CD4-positive, alpha-beta T cell (primary cell): Measurements from ENCODE around the gene OPCML. TPM values are rescaled to one million over a fixed set of nuclear protein-coding genes. Genes with fewer than 3 reads are reported as not detected.
A peak's percentile ranks its signal among the peaks of the same experiment; 100 is the strongest.

Source experiments
- ATAC-seq: fragments of 200-7000 bp; cut with Tn5 transposase; one replicate; pipeline ENCODE4 v1.10.0; 2022; ENCODE audit warnings: mild to moderate bottlenecking; ENCODE audit not compliant: poor library complexity
- CTCF ChIA-PET: fragments of 350-600 bp; sonication (Branson Sonifier 250); formaldehyde crosslinking; loops from one replicate; lab custom pipeline; 2021; ENCODE audit warnings: antibody characterized with exemption, inconsistent platforms; lab: Charles Lee
- POLR2A ChIA-PET: fragments of 350-600 bp; sonication (Branson Sonifier 250); formaldehyde crosslinking; loops from one replicate; lab custom pipeline; 2021; ENCODE audit warnings: antibody characterized with exemption, inconsistent platforms; lab: Charles Lee
- DNase-seq, 14 experiments: peaks; one replicate each; pipeline ENCODE4 v3.0.0-alpha.2; 2013 to 2020; ENCODE audit warnings: mixed read lengths in 2 of 14
- H3K27ac ChIP-seq, 2 donors: one replicate each; pipeline versions ENCODE4 v1.5.1 to v1.7.0; 2013; ENCODE audit warnings: low read length in 2 of 2, low read depth in 1 of 2, mild to moderate bottlenecking in 1 of 2
- H3K27me3 ChIP-seq, 2 experiments: 1 replicate in 1 of 2; 2 replicates in 1 of 2; pipeline versions ENCODE4 v1.6.1 to v1.7.0; 2013; ENCODE audit warnings: low read length in 2 of 2, control low read depth in 1 of 2, mild to moderate bottlenecking in 1 of 2, moderate library complexity in 1 of 2; ENCODE audit not compliant: insufficient read depth in 2 of 2, control insufficient read depth in 1 of 2
- H3K36me3 ChIP-seq: one replicate; pipeline ENCODE4 v1.6.1; 2013; ENCODE audit warnings: low read length, control low read depth; ENCODE audit not compliant: insufficient read depth
- H3K4me1 ChIP-seq: one replicate; pipeline ENCODE4 v1.6.1; 2013; ENCODE audit warnings: low read length, control low read depth; ENCODE audit not compliant: insufficient read depth
- H3K4me3 ChIP-seq: one replicate; pipeline ENCODE4 v1.5.1; 2013; ENCODE audit warnings: mild to moderate bottlenecking, low read length, moderate library complexity
- H3K9me3 ChIP-seq, 2 experiments: 1 replicate in 1 of 2; 2 replicates in 1 of 2; pipeline versions ENCODE4 v1.6.1 to v1.7.0; 2013; ENCODE audit warnings: low read length in 2 of 2, mild to moderate bottlenecking in 2 of 2, control low read depth in 1 of 2, moderate library complexity in 1 of 2; ENCODE audit not compliant: control insufficient read depth in 1 of 2, insufficient read depth in 1 of 2
- H3K27ac Mint-ChIP-seq: one replicate; pipeline ENCODE4 v1.8.0; 2020; ENCODE audit warnings: mixed read lengths
- H3K27me3 Mint-ChIP-seq: one replicate; pipeline ENCODE4 v1.8.0; 2021; ENCODE audit warnings: mixed read lengths
- H3K36me3 Mint-ChIP-seq: one replicate; pipeline ENCODE4 v1.8.0; 2021; ENCODE audit warnings: low read depth, mixed read lengths
- H3K4me1 Mint-ChIP-seq: one replicate; pipeline ENCODE4 v1.8.0; 2021; ENCODE audit warnings: low read depth, mixed read lengths
- H3K4me3 Mint-ChIP-seq: one replicate; pipeline ENCODE4 v1.8.0; 2020; ENCODE audit warnings: mild to moderate bottlenecking, mixed read lengths
- H3K9me3 Mint-ChIP-seq: one replicate; pipeline ENCODE4 v1.8.0; 2020; ENCODE audit warnings: mixed read lengths
- intact Hi-C, 2 experiments: fragments of 100-400 bp; cut with DNase I in 1 of 2; cut with micrococcal nuclease in 1 of 2; formaldehyde crosslinking; loops; one replicate each; pipeline versions ENCODE4 v1.15.1 to v1.9.0; 2023 to 2025; cut with DNase I, micrococcal nuclease
- total RNA-seq, 174 experiments: library from RNA in 2 of 174; stranded (reverse) in 2 of 174; gene quantifications; one replicate each; pipeline ENCODE4 v1.2.3 and lab custom pipeline; 2021 to 2026
- TF ChIP-seq, protein P1 (sequence below): fragments of 200-600 bp; IDR thresholded peaks from one replicate; pipeline ENCODE4 v1.8.0; 2022; ENCODE audit warnings: antibody characterized with exemption, mild to moderate bottlenecking

Gene OPCML
- total RNA-seq, 2 experiments from 2014 or later, result not detected

DNA sequence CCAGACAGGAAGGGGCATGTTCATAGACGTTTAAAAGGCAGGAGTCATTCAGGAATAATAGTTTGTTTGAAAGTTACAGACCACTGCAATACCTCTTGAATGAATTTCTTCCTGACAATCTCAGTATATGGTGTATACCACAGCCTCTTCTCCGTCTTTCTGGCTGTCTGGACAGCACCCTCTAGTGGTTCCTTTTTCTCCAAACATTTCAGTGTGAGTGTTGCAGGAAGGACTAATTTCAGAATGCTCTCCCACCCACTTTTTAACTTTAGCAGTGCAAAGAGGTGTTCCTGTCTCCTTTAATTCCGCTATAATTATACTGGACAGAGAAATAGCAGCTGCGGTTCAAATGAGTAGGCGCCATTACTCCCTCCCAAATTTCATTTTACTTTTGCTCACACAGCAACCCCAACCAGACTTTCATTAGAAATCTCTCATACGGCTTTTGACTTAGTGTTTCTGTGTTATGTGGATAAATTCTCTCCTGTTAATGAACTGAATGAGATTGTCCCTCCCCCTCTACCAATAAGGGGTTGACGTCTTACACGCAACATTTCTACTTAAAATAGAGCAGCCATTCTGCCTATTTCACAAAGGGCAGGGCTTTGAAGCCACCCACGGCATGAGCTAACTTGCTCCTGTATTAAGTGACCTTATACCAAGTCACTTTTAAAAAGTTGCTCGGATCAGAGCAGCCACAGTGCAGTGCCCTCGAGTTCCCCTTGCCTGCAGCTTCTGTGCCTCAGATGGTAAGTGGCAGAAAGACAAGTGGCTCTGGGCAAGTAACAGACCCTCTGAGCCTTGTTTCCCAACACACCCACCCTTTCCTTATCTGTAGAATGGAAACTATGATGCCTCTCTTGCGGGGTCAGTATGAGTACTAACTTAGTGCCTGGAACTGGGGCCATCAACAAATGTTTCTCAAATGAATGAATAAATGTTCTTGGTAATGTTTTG lies 368.6 kb downstream of the OPCML start:
- Mint-ChIP-seq H3K9me3 (no peaks in the 10 kb centered on the region), H3K4me1 (no peaks in the 10 kb centered on the region), H3K27me3 (peaks cover 5% of the 10 kb centered on the region), H3K4me3 (no peak overlapping the region), H3K27ac (no peak overlapping the region), H3K36me3 (no peaks in the 10 kb centered on the region)
- ChIA-PET POLR2A (no interaction called here), CTCF (no interaction called here)
- TF ChIP-seq, protein P1, sequence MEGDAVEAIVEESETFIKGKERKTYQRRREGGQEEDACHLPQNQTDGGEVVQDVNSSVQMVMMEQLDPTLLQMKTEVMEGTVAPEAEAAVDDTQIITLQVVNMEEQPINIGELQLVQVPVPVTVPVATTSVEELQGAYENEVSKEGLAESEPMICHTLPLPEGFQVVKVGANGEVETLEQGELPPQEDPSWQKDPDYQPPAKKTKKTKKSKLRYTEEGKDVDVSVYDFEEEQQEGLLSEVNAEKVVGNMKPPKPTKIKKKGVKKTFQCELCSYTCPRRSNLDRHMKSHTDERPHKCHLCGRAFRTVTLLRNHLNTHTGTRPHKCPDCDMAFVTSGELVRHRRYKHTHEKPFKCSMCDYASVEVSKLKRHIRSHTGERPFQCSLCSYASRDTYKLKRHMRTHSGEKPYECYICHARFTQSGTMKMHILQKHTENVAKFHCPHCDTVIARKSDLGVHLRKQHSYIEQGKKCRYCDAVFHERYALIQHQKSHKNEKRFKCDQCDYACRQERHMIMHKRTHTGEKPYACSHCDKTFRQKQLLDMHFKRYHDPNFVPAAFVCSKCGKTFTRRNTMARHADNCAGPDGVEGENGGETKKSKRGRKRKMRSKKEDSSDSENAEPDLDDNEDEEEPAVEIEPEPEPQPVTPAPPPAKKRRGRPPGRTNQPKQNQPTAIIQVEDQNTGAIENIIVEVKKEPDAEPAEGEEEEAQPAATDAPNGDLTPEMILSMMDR, result no peak
- ATAC-seq (no peak), DNase-seq (peak in 2 of 14 experiments; percentile 4 to 15)
- intact Hi-C loops, result no loop called here
- no peaks in the 10 kb centered on the region for H3K36me3 ChIP-seq
- no peaks in the 10 kb centered on the region for H3K9me3 ChIP-seq
- H3K27me3 ChIP-seq, result no peaks in the 10 kb centered on the region
- no peak overlapping the region for H3K27ac ChIP-seq
- H3K4me3 ChIP-seq, result no peak overlapping the region
- no peaks in the 10 kb centered on the region for H3K4me1 ChIP-seq

DNA sequence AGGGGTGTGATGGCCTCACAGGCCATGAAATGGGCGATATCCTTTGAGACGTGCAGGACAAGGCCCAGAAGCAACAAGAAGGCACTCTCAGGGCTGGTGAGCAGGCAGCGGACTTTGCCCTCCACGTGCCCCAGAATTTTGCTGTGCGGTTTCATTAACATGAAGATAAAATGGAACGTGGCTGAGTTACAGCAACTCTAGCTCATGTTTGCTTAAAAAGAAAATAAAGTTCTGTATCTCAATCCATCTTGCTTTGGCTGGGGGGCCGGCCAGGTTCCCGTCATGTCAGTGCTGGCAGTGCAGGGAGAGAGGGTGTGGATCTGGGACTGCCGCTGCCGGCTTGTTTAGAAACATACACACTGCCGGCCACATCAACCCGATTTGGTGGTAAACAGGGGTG lies 370.1 kb downstream of the OPCML start:
- no peak overlapping the region for H3K4me3 Mint-ChIP-seq
- Histone ChIP-seq H3K27me3 (peaks cover 0 to 3% of the 10 kb centered on the region in 2 experiments), H3K9me3 (no peaks in the 10 kb centered on the region), H3K36me3 (no peaks in the 10 kb centered on the region), H3K27ac (no peak overlapping the region), H3K4me1 (no peaks in the 10 kb centered on the region), H3K4me3 (no peak overlapping the region)
- ChIA-PET POLR2A (no interaction called here), CTCF (no interaction called here)
- H3K27me3 Mint-ChIP-seq, result peaks cover 5% of the 10 kb centered on the region
- no peaks in the 10 kb centered on the region for H3K4me1 Mint-ChIP-seq
- DNase-seq (no peak), ATAC-seq (no peak)
- no peak overlapping the region for H3K27ac Mint-ChIP-seq
- H3K36me3 Mint-ChIP-seq, result no peaks in the 10 kb centered on the region
- H3K9me3 Mint-ChIP-seq, result no peaks in the 10 kb centered on the region
- intact Hi-C loops, result no loop called here
- TF ChIP-seq, protein P1, result no peak

DNA sequence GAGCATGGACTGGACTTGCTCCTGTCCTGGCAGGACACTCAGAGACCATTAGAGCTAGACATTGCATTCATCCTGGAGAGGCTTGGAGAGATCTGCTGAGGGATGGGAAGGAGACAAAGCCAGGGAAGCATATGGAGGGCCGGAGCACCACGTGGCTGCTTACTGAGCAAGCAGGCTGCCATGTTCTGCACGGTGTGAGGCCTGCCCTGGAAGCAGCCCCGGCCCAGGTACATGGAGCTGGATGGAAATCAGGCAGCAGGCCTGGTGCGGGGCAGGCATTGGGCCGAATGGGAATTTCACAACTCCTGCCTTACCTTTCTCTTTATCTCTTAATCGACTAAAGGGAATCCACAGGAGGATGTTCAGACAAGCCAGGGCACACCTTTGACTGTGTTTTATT lies 371.5 kb downstream of the OPCML start:
- DNase-seq, result no peak
- TF ChIP-seq, protein P1, result no peak
- ATAC-seq, result no peak
- ChIA-PET POLR2A (no interaction called here), CTCF (no interaction called here)
- no peaks in the 10 kb centered on the region for H3K4me1 Mint-ChIP-seq
- Histone ChIP-seq H3K27ac (no peak overlapping the region), H3K9me3 (no peaks in the 10 kb centered on the region), H3K27me3 (peaks cover 0 to 3% of the 10 kb centered on the region in 2 experiments), H3K4me3 (no peak overlapping the region), H3K36me3 (no peaks in the 10 kb centered on the region), H3K4me1 (no peaks in the 10 kb centered on the region)
- no peaks in the 10 kb centered on the region for H3K36me3 Mint-ChIP-seq
- intact Hi-C loops, result no loop called here
- H3K27me3 Mint-ChIP-seq, result peaks cover 11% of the 10 kb centered on the region
- H3K4me3 Mint-ChIP-seq, result no peak overlapping the region
- no peak overlapping the region for H3K27ac Mint-ChIP-seq
- no peaks in the 10 kb centered on the region for H3K9me3 Mint-ChIP-seq
